ENCODE results near the gene CHCT1.

Gene CHCT1

GRCh38 chr17:60443713-60444112 lies 21.4 kb downstream of the CHCT1 start:
- no peak for DNase-seq

- no peak for DNase-seq
Observed at GRCh38 chr17:60445144-60445543, 22.9 kb downstream of the CHCT1 start.

- no peak for DNase-seq
Observed at GRCh38 chr17:60447375-60447774, 25.1 kb downstream of the CHCT1 start.

- no peak for DNase-seq
Observed at GRCh38 chr17:60451071-60451470, 28.8 kb downstream of the CHCT1 start.

GRCh38 chr17:60451965-60452364 lies 29.7 kb downstream of the CHCT1 start:
- DNase-seq = no peak

- no peak for DNase-seq
Observed at GRCh38 chr17:60455378-60455777, 33.1 kb downstream of the CHCT1 start.

GRCh38 chr17:60457148-60457547 lies 34.9 kb downstream of the CHCT1 start:
- DNase-seq = no peak

DNA sequence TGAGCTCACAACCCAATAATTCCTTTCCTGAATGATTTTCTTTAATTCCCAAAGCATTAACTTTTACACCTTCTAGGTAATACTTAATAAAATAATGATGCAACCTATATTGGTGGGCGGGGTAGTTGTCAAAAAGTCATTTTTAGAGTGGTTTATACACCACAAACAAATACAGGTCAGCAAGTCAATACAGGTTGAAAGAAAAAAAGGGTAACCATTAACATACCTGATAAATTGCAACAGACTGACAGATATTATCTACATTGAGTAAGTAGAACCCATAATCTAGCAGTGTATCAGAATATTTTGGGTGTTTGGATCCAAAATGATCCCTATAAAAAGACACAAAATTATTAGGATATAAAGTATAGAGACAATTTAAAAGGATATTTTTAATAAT lies 39.3 kb downstream of the CHCT1 start:
- DNase-seq = no peak

DNA sequence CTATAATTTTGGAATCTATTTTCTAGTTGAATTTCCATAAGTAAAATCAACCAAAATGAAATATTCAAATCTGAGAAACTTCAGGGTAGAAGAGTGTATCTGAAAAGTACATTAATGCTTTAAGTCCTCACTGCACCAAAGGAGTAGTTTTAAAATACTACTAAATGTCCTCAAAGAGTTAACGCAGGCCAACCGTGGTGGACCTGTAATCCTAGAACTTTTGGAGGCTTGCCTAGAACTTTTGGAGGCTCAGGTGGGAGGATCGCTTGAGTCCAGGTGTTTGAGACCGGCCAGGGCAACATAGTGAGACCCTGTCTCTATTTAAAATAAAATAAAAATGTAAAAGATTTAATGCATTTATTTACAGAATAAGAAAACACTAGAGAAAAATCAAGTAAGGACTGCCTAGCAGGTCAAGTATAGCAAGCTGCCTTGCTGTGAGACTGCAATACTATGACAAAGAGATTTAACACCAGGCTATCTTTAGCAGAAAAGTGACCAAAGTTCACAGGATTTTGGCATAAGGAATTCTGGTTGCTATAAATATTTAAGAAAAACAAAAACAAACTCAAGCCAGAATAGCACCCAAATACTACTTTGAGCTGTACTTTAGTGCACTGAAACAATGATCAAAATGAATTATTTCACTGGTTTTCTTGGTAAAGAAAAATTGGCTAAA lies 41.0 kb downstream of the CHCT1 start:
- no peak for DNase-seq

DNA sequence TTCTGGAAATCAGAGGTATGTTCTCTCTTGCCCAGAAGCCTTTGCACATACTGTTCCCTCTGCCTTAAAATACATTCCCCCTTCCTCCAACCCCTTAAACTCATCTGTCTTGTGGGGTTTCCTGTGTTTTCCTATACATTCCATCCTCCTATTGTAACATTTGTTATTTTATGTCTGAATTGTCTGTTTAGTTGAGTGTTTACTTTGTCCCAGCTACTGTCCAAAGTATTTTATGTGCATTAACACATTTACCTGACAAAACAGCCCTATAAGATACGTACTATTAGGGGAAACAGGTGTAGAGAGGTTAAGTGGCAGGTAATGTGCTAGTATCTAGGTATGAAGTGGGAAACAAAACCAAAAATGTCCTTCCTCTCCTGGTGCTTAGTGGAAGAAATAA lies 42.1 kb downstream of the CHCT1 start:
- DNase-seq = no peak

DNA sequence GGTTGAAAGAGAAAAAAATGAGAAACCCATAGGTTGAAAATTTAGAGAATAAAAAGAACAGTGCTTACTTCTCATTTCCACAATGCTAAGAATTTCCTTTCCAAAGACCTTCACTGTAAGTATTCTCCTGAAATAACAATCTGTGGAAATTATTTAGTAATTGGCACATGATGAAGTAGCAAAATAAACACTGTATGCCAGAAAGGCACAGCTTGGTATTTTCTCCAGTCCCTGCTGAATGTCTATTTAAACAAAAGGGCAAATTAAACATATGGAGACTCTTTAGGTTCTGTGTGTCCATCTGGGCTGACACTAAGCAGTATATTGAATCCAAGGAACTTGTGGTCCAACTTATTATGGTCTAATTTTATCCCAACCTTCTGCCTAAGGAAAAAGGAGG lies 46.1 kb downstream of the CHCT1 start:
- no peak for DNase-seq

GRCh38 chr17:60471451-60471850 lies 49.2 kb downstream of the CHCT1 start:
- no peak for DNase-seq

- DNase-seq = no peak
Observed at GRCh38 chr17:60472449-60472848, 50.2 kb downstream of the CHCT1 start.

GRCh38 chr17:60473788-60474187 lies 51.5 kb downstream of the CHCT1 start:
- DNase-seq = no peak
